Stimulated activated naive B cell treated with anti-CD40 and anti-IgM and Interleukin-4, amounts not matched to agents 10 μg/mL and 1 μg/mL and 100 μg/mL, for 72 hours (primary cell): ENCODE measurements around the gene UIMC1.

Experiments
- ATAC-seq, 2 donors: fragments of 150-1000 bp; cut with Tn5 transposase; replicated peaks; 2 replicates each; pipeline ENCODE4 v1.10.0; 2021; ENCODE audit warnings: moderate library complexity in 1 of 2
- DNase-seq: peaks from one replicate; pipeline ENCODE4 v3.0.0; 2021
- H3K27ac Mint-ChIP-seq: one replicate; pipeline ENCODE4 v1.8.0; 2022; ENCODE audit warnings: mild to moderate bottlenecking, mixed read lengths
- H3K27me3 Mint-ChIP-seq, 2 donors: one replicate each; pipeline ENCODE4 v1.8.0; 2022; ENCODE audit warnings: mixed read lengths in 2 of 2
- H3K36me3 Mint-ChIP-seq, 2 donors: one replicate each; pipeline ENCODE4 v1.8.0; 2022; ENCODE audit warnings: mixed read lengths in 2 of 2, mild to moderate bottlenecking in 1 of 2
- H3K4me1 Mint-ChIP-seq, 2 donors: one replicate each; pipeline ENCODE4 v1.8.0; 2022; ENCODE audit warnings: mixed read lengths in 2 of 2, mild to moderate bottlenecking in 1 of 2
- H3K4me3 Mint-ChIP-seq, 2 donors: one replicate each; pipeline ENCODE4 v1.8.0; 2022; ENCODE audit warnings: mild to moderate bottlenecking in 2 of 2, mixed read lengths in 2 of 2, moderate library complexity in 1 of 2
- H3K9me3 Mint-ChIP-seq, 2 donors: one replicate each; pipeline ENCODE4 v1.8.0; 2022; ENCODE audit warnings: mixed read lengths in 2 of 2, mild to moderate bottlenecking in 1 of 2

Gene UIMC1

DNA sequence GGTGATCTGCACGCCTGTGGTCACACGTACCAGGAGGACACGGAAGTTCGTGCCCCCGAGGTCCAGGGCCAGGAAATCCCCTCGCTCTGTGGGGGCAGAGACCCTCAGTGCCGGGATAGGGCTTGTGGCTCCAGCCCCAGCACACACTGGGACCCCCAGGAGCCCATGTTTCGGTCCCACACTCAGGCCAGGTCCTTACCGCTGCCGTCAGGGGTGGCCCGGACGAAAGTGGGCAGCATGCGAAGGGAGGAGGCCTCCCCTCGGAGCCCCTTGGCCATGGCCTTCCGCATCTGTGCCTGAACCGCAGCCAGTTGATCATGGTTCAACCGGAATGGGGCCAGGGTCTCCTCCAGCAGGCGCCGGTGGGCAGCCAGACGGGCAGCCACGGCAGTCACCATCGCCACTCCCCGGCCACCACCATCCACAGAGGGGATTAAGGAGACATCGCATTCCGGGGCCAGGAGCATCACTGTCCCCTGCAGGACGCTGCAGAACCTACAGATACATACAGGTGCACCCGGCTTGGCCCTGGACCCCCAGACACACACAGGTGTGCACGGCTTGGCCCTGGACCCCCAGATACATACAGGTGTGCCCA is 119.2 kb downstream of the UIMC1 start:
- no peaks in the 10 kb centered on the region for H3K9me3 Mint-ChIP-seq

DNA sequence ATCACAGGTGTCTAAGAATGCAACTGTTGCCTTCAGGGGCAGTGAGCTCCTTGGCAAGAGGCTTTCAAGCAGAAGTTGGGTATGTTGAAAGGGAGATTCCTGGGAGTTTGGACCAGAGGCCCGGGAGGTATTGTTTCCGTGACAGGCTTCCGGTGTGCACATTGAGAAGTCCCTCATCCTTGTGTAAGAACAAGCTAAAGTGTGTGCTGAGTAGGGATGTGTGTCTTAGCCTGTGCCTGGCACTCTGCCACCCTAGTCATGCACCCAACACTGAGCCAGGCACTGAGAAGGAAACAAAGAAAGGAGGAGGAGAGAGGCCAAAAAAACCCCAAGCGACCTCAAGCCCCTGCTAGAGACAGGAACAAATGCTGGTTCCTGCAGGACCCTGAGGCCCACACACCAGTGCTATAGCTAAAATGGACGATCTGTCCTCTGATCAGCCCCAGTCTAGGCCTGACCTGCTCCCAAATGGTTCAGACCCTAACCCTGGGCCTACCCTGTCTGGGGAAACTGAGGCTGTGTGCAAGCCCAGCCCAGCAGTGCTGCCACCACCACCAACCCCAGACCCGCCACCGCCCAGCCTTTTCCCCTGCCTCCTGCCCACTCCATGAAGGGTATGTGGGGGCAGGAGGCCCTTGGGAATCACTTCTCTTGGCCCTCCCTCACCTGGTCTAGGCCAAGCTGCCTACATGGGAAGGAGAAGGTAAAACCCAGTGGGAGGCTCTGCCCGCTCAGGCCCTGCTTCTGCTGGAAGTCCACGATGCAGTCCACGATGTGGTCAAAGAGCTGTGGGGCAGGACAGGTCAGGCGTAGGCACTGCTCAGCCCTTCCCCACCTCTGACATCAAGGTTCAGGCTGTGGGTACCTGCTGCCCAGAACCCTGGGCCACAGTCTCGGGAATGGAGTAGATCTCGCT is 120.0 kb downstream of the UIMC1 start:
- H3K4me3 Mint-ChIP-seq, result no peak overlapping the region
- ATAC-seq (no peak), DNase-seq (no peak)
- peaks cover 4 to 15% of the 10 kb centered on the region in 2 donors for H3K27me3 Mint-ChIP-seq
- H3K36me3 Mint-ChIP-seq, result no peaks in the 10 kb centered on the region
- no peak overlapping the region for H3K27ac Mint-ChIP-seq
- no peaks in the 10 kb centered on the region for H3K9me3 Mint-ChIP-seq
- peaks cover 0 to 6% of the 10 kb centered on the region in 2 donors for H3K4me1 Mint-ChIP-seq

More for the DNA sequence above, 119.2 kb downstream of the UIMC1 start:
- H3K27me3 Mint-ChIP-seq, result peaks cover 4 to 22% of the 10 kb centered on the region in 2 donors
- H3K36me3 Mint-ChIP-seq, result no peaks in the 10 kb centered on the region
- H3K4me1 Mint-ChIP-seq, result peaks cover 0 to 6% of the 10 kb centered on the region in 2 donors
- H3K4me3 Mint-ChIP-seq, result no peak overlapping the region
- H3K27ac Mint-ChIP-seq, result no peak overlapping the region
- no peak for ATAC-seq
- no peak for DNase-seq

DNA sequence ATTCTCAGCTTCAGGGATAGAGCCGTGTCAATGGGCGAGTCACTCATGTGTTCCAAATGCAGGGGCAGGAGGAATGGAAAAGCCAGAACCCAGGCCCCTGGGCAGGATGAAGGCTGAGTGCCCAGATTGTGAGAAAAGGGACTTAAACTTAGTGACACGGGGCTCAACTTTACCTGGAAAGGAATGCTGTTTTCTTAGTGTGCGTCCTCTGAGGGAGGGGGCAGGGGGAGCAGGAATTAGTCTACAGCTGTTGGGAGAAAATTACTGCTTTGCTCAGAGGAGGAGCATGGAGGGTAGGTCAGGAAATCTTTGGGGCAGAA is 122.0 kb downstream of the UIMC1 start:
- Mint-ChIP-seq H3K9me3 (no peaks in the 10 kb centered on the region), H3K27ac (no peak overlapping the region), H3K36me3 (no peaks in the 10 kb centered on the region), H3K4me3 (no peak overlapping the region), H3K27me3 (peaks cover 4 to 8% of the 10 kb centered on the region in 2 donors), H3K4me1 (peaks cover 0 to 6% of the 10 kb centered on the region in 2 donors)
- DNase-seq, result no peak
- no peak for ATAC-seq

DNA sequence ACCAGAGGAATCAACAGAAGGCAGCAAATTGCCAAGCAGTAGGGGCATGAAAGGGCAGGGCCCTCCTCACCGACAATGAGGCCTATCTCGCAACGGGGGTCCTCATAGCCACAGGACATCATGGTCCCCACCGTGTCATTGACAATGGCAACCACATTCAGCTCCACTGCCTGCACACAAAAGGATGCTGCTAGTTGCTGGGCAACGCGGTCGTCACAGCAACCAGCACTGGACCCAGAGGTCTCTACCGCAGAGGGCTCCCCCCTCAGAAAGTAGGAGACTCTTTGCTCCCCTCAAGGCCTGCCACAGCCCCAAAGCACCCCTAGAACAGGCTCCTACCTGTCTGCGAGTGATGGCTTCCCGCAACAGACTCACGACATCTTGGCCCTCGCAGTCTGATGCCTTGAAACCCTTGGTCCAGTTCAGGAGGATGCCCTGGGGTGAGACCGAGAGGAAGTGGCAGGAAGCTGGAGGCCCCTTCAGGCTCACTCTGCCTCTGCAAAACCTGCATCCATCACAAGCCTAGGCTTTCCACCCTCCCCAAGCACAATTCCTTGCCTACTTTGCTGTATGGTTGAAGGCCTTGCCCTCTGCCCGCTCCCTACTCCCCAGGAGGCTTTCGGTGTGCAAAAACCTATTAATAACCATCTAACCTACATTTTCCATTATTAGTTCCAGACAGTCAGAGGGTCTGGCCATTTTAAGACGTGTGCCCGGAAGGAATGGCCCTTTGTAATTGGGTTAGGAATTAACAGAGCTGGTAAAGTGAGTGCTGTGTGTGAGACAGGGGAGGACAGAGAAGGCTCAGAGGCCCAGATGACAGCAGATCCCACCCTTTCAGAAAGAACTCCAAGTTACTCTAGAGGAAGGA is 122.6 kb downstream of the UIMC1 start:
- no peak overlapping the region for H3K4me3 Mint-ChIP-seq
- no peaks in the 10 kb centered on the region for H3K36me3 Mint-ChIP-seq
- peaks cover 0 to 6% of the 10 kb centered on the region in 2 donors for H3K4me1 Mint-ChIP-seq
- H3K27ac Mint-ChIP-seq, result peak overlapping the region; percentile 38
- ATAC-seq (no peak), DNase-seq (no peak)
- H3K9me3 Mint-ChIP-seq, result no peaks in the 10 kb centered on the region
- peaks cover 6 to 10% of the 10 kb centered on the region in 2 donors for H3K27me3 Mint-ChIP-seq

DNA sequence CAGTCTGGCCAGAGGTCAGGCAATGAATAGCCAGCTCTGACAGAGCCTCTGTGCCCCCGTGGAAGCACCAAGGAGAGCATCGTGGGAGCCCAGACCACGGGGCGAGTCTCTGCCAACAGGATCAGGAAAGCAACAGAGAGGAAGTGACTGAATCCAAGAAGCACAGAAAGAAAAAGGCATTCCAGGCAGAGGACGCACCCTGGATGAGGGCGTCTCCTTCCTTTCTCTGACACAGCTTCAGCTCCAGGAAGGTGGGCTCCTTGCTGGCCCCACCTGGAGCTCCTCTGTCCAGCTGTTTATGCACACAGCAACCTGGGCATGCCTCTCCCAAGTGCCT is 124.0 kb downstream of the UIMC1 start:
- Mint-ChIP-seq H3K9me3 (no peaks in the 10 kb centered on the region), H3K27me3 (peaks cover 13 to 17% of the 10 kb centered on the region in 2 donors), H3K36me3 (no peaks in the 10 kb centered on the region), H3K4me1 (peaks cover 0 to 6% of the 10 kb centered on the region in 2 donors), H3K4me3 (no peak overlapping the region), H3K27ac (no peak overlapping the region)
- DNase-seq, result no peak
- no peak for ATAC-seq

DNA sequence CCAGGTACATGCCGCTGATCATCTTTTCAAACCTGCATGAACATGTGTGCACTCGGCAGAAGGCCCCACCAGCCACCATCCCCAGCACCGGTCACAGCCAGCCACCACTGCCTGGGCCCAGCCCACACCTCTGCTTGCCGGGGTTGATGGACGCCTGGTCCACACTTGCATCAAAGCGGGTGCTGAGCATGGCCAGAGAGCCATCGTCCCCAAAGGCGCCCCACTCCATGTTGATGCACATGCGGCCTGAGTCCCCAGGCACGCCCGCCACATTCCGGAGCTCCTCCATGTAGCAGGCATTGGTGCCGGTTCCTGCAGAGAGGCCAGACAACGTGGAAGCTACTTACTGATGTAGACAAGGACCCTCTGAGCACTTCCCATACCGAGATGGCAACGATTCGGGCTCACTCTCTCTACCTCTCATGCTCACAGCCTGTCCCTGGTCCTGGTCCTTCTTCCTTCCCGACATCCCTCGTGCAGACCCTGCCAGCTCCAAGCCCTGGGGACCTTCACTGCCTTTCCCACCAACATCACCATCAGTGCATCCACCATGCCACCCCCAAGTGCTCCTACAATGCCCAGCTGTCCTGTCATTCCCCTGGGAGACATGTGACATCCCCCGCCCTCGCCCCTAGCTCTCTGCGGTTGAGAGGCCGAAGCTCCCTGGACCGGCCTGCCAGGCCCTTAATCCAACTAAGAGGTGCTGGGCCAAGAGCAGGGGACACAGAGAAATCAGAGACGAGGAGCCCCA is 124.6 kb downstream of the UIMC1 start:
- ATAC-seq, result no peak
- H3K27me3 Mint-ChIP-seq, result peaks cover 14 to 21% of the 10 kb centered on the region in 2 donors
- H3K4me3 Mint-ChIP-seq, result no peak overlapping the region
- no peak for DNase-seq
- H3K27ac Mint-ChIP-seq, result no peak overlapping the region
- peaks cover 0 to 6% of the 10 kb centered on the region in 2 donors for H3K4me1 Mint-ChIP-seq
- no peaks in the 10 kb centered on the region for H3K36me3 Mint-ChIP-seq
- no peaks in the 10 kb centered on the region for H3K9me3 Mint-ChIP-seq

DNA sequence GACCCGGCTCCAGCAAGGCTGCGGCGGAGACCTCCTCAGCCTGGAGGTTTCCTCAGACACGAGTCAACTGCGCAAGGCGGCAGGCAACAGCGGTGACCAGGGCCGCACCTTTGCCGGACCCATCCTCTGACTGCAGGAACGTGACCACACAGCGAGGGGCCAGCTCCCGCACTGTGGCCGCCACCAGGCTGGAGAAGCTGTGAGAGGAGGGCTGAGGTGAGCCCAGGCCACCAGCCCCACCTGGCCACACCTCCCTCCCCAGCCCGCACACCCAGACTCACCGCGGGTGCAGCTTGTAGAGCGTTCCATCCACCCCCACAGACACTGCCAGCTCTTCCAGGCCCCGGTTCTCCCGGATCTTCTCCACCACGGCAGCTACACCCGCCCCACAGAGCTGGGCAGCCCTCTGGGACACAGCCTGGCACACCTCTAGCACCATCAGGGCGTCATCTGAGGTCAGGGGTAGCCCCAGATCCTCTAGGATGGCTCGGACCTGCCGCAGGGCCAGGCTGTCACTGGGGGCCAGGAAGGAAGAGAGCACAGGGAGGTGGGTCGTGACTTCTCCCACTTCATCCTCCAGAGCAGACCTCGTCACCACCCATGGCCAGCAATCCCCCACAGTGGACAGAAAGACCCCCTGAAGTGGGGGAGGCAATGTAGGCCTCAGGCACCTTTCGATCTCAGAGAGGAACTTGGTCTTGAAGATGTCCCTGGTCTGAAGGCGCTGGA is 125.4 kb downstream of the UIMC1 start:
- Mint-ChIP-seq H3K9me3 (no peaks in the 10 kb centered on the region), H3K4me1 (peaks cover 0 to 10% of the 10 kb centered on the region in 2 donors), H3K27me3 (peaks cover 22 to 29% of the 10 kb centered on the region in 2 donors), H3K27ac (no peak overlapping the region), H3K36me3 (no peaks in the 10 kb centered on the region), H3K4me3 (no peak overlapping the region)
- no peak for ATAC-seq
- no peak for DNase-seq

DNA sequence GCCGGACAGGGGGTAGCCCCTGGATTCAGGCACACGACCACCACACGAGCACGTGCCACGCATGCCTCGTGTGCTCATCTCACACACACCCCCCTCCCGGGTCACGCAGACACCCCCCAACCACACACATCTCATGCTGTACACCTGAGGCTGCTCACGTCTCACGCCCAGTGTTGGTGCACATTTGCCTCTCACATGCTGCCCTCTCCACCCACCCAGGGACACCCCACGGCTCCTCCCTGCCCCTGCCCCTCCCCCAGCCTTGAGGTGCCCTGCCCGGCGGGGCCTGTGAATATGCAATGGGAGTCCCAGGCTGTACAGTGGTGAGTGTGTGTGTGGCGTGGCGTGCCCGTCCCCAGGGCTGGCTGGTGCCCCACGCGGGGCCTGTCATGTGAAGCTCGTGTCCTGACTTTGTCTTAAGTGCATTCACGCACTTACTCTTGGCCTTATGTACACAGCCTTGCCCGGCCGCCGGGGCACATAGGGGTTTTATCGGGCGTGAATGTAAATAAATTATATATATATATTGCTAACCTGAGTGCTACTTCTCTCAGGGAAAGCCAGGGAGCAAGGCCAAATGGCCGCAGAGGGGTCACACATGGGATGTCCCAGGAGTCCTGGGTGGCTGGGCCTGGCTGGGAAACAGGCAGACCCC is 126.1 kb downstream of the UIMC1 start:
- DNase-seq, result no peak
- Mint-ChIP-seq H3K27ac (no peak overlapping the region), H3K4me1 (peaks cover 0 to 13% of the 10 kb centered on the region in 2 donors), H3K9me3 (no peaks in the 10 kb centered on the region), H3K36me3 (no peaks in the 10 kb centered on the region), H3K27me3 (peaks cover 29 to 36% of the 10 kb centered on the region in 2 donors), H3K4me3 (no peak overlapping the region)
- no peak for ATAC-seq

DNA sequence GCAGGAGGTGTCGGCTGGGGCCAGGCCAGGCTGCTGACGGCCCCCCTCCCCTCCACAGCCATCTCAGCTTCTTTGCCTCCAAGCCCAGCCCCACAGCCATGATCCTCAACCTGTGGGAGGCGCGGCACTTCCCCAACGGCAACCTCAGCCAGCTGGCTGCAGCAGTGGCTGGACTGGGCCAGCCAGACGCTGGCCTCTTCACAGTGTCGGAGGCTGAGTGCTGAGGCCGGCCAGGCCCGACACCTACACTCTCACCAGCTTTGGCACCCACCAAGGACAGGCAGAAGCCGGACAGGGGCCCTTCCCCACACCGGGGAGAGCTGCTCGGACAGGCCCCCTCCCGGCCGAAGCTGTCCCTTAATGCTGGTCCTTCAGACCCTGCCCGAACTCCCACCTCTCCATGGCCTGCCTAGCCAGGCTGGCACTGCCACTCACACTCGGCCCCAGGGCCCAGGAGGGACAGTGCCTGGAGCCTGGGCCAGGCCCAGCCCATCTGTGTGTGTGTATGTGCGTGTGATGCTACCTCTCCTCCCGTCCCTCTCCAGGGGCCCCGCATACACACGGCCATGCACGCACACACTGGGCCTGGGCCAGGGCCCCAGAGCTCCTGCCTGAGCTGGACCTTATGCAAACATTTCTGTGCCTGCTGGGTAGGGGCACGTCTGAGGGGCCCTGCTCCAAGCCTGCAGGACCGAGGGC is 126.8 kb downstream of the UIMC1 start:
- H3K4me3 Mint-ChIP-seq, result no peak overlapping the region
- H3K27ac Mint-ChIP-seq, result no peak overlapping the region
- ATAC-seq (no peak), DNase-seq (no peak)
- no peaks in the 10 kb centered on the region for H3K36me3 Mint-ChIP-seq
- peaks cover 36 to 42% of the 10 kb centered on the region in 2 donors for H3K27me3 Mint-ChIP-seq
- H3K4me1 Mint-ChIP-seq, result peaks cover 0 to 10% of the 10 kb centered on the region in 2 donors
- H3K9me3 Mint-ChIP-seq, result no peaks in the 10 kb centered on the region

DNA sequence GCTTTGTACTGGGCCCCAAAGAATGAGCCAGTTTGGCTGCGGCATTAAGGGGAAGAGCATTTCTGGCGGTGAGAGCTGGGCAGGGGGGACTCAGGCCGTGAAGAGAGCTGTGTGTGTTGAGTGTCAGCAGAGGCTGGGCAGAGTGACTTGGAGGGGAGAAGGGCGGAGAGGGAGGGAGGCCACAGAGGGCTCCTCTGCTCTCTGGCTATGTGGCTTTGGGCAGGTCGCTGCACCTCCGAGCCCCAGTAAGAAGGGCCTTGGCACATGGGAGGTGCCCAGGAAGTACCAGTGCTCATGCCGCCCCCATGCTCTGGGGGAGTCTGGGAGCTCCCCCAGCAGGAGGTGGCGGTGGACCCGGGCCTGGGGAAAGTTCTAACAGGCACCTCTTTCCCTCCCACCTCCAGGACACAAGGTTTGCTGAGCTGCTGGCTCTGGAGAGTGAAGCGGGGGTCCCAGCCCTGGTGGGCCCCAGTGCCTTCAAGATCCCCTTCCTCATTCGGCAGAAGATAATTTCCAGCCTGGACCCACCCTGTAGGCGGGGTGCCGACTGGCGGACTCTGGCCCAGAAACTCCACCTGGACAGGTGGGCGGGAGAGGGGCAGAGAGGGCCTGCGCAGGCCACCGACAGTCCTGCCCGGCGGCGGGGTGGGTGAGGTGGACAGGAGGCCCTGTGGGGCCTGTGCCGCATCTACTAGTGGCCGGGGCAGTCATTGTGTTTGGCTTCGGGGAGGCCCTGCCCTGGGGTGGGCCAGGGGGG is 127.5 kb downstream of the UIMC1 start:
- Mint-ChIP-seq H3K36me3 (no peaks in the 10 kb centered on the region), H3K4me1 (peaks cover 0 to 6% of the 10 kb centered on the region in 2 donors), H3K27ac (no peak overlapping the region), H3K27me3 (peaks cover 40 to 50% of the 10 kb centered on the region in 2 donors), H3K4me3 (no peak overlapping the region), H3K9me3 (no peaks in the 10 kb centered on the region)
- DNase-seq (no peak), ATAC-seq (no peak)

DNA sequence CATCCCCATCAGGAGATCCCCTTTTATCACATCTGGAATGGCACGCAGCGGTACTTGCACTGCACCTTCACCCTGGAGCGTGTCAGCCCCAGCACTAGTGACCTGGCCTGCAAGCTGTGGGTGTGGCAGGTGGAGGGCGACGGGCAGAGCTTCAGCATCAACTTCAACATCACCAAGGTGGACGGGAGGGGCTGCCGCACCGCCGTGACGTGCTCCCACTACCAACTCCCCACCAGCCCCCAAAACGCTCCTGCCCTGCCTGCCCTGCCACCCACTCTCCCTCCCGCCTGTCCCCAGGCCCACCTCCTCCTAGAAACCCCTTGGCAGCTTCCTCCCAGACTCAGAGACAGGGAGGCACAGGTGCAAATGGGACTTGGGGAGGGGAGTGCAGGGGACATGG is 128.1 kb downstream of the UIMC1 start:
- H3K4me1 Mint-ChIP-seq, result peaks cover 0 to 6% of the 10 kb centered on the region in 2 donors
- no peak overlapping the region for H3K27ac Mint-ChIP-seq
- DNase-seq (no peak), ATAC-seq (no peak)
- H3K27me3 Mint-ChIP-seq, result peaks cover 40 to 55% of the 10 kb centered on the region in 2 donors
- H3K9me3 Mint-ChIP-seq, result peaks cover 0 to 2% of the 10 kb centered on the region in 2 donors
- no peak overlapping the region for H3K4me3 Mint-ChIP-seq
- H3K36me3 Mint-ChIP-seq, result peaks cover 0 to 3% of the 10 kb centered on the region in 2 donors

DNA sequence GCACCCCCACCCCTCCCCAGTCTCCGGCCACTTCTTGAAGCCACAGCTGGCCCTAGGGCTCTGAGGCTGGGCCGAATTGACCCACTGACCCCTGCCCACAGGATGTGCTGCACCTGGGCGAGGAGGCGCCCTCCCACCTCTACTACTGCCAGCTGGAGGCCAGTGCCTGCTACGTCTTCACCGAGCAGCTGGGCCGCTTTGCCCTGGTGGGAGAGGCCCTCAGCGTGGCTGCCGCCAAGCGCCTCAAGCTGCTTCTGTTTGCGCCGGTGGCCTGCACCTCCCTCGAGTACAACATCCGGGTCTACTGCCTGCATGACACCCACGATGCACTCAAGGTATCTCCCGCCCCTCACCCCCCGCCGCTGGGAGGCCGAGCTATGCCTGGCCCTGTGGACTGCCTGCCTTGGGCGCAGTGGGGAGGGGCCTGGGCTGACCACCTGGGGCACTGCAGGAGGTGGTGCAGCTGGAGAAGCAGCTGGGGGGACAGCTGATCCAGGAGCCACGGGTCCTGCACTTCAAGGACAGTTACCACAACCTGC is 128.7 kb downstream of the UIMC1 start:
- DNase-seq, result no peak
- peaks cover 38 to 51% of the 10 kb centered on the region in 2 donors for H3K27me3 Mint-ChIP-seq
- H3K9me3 Mint-ChIP-seq, result peaks cover 5 to 6% of the 10 kb centered on the region in 2 donors
- peaks cover 3 to 5% of the 10 kb centered on the region in 2 donors for H3K36me3 Mint-ChIP-seq
- no peak overlapping the region for H3K4me3 Mint-ChIP-seq
- H3K4me1 Mint-ChIP-seq, result peaks cover 0 to 9% of the 10 kb centered on the region in 2 donors
- ATAC-seq, result no peak
- H3K27ac Mint-ChIP-seq, result no peak overlapping the region
